ENCODE data around the gene FNDC1.

FNDC1 gene

DNA sequence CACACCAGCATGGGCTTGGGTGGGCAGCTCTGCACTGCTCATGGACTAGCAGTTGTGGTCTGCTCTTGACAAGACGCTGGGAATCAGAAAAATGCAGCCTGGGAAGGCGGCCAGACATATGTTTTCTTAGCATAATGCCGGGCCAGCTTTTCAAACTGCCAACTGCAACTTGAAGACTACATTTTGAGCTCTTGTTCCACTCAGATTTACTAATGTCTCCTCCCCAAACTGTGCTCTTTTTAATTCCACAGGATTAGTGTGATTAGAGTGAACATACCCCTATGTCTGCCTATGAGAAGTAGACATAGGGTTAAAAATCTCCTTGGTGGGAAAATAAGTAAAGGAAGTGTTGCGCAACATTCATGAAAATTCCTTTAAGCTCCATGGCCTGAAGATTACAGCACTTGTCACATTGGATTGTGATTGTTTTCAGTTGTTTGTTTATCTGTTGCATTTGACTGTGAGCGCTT is 5.3 kb upstream of the FNDC1 start:
- no peak for FAIRE-seq

DNA sequence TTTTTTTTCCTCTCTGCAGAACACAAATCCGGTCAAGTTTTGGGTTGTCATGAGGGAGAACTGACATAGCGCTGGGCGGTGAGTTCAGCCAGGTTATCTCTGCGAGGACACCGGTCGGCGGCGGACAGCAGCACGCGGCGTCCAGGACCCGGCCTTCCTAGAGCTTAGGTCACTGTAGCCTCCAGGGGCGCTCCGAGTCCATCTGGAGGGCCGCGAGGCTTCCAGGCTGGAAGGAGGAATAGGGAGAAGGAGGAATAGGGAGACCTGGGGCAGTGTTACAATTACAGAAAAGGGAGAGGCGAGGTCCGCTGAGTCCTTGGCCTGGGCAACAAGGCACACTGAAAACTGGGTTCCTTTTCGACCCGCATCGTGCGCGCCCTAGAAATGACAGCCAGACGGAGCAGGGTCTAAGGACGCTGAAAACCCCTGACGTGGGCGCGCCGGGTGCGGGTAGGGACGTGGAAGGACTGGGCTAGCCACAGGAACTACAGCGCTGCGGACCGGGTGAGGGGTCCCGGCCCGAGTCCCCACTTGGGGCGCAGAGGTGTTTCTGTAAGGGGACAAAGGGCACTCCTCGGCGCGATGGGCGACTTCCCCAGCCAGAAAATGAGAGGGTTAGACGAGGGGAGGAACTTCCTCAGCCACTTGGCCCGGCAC is 536 bp upstream of the FNDC1 start:
- FAIRE-seq: no peak

DNA sequence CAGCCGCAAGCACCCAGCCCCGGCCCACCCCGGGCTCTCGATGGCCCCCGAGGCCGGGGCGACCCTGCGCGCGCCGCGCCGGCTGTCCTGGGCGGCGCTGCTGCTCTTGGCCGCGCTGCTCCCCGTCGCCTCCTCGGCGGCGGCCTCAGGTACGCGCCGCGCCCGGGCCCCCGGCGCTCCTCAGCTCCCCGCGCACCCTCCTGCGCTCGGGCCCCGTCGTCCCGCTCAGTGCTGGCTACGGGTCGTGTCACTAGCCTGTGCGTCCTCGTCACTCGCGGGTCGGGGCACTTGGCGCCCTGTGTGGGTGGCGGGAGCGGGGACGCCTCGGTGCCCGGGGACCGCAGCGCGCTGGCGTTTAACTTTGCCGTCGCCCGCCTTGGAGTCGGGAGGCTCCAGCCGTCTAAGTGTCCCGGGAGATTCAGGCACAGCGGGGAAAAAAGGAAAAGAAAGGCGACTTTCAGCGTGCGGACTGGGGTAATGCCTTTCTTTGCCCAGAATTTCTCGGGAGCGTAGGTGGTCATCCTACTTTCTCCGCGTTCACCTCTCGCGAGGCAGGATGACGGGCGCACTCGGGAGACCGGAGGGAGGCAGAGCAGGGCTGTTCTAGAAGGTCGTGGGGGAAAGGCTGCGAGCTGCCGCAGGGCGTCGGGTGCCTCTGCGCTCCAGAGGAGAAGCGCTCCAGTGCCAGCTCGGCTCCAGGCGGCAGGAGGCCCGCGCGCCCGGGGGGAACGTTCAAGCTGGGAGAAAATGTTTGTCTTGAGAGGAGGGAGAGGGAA is 545 bp downstream of the FNDC1 start:
- no peak for FAIRE-seq

DNA sequence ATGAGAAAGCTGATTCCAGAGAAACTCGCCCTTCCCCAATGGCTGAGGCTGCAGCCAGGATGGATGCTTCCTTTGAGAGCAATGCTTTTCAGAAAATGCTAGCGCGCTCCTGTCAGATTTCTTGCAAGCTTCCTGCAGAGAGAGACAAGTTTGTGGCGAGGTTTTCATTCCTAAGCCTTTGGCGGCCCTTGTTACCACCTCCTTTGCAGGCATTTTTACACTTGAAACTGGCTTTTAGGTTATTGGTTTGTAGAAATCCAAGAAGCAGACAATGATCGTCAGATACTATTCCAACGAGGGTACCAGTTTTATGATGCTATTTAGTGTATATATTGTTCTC is 1.1 kb downstream of the FNDC1 start:
- no peak for FAIRE-seq

DNA sequence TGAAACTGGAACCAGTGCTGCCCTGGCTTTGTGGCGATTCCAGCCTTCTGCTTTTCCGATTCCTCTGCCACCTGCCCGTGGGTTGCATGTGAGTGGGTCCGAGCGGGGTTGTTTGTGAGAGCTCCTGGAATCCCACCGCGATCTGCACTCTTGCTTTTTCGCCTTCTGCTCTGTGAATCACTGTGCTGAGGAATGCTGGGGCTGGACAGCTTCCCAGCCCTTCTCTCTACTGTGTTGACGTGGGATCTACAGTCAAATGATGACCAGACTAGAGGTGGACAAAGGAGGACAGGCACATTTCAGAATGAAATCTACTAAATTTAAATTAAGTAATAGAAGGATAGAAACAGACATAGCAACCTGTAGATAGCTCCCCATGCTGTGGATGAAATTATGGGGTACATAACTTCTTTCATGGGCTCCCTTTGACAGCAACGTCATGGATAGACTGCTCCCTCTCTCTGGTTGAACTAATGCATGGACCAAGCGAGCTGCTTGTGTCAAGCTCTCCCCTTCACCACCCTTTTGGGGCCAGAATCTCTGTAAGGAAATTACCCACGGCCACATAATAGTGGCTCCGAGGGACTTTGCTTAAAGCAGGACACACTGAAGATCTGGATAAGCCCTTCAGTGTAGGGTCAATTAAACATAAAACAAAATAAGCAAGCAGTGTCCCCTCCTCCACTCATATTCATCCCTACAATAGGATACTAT is 2.0 kb downstream of the FNDC1 start:
- no peak for FAIRE-seq

DNA sequence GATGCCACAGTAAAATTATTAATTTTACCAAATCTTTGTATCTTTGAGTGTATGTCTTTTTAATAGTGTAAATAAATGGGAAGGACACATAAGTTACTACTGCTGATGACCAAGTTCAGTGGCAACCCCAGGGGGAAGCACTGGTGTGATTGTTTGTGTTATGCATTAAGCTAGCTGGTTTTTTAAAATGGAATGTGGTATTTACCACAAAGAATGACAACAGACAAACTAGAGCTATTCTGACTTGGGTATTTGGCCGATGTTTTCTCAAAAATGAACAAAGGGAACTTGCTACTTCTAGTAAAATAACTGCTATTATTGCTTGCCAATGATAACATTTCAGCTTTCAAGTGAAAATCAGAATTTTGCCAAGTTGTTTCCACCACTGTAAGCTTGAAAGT is 2.9 kb downstream of the FNDC1 start:
- FAIRE-seq: no peak

DNA sequence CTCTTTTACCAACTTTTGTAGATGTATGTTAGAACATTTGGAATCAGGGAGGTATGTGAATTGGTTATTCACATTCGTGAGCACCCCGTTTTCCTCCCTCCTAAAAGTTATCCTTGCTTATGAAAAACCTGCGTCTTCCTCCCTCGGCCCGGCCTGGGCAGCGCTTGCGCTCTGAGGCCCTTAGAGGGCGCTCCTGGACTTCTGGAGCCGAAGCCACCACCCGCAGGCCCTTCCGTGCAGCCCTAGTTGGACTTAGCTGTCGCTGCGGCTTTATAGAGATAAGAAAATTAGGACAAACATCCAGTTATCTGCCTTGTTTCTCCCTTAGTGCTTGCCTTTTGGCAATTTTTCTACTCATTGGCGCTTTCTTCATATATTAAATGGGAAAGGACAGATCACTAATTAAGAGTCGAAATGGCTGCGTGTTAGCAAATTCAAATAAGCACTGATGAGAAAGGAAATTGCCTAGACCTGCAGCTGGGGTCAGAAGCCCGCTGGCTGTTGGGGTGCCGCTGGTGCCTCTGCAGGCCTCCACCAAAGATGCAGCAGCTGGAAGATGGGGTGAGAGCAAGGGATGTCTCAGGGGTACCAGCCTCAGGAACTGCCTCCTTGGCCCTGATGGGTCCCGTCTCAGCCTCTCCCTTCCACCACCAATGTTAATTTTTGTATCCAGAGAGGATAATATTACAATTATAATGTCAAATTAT is 5.2 kb downstream of the FNDC1 start:
- no peak for FAIRE-seq

DNA sequence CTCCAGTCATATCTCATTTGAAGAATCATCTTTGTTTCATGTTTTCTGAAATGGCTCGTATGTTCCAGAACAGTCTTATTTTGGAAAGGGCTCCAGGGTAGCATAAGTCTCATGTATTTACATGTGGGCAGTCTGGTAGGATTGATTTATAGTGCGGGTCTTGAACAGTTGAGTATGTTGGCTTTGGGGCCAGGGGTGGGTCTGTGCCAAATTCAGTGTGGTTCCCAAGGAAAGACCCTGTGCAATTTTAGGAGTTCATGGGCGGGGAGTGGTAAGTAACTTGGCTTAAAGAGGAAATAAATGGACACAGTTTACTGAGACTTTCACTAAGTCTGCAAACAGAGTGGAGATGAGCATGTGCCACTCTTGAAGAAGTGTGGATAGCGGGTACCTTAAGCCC is 7.7 kb downstream of the FNDC1 start:
- no peak for FAIRE-seq

DNA sequence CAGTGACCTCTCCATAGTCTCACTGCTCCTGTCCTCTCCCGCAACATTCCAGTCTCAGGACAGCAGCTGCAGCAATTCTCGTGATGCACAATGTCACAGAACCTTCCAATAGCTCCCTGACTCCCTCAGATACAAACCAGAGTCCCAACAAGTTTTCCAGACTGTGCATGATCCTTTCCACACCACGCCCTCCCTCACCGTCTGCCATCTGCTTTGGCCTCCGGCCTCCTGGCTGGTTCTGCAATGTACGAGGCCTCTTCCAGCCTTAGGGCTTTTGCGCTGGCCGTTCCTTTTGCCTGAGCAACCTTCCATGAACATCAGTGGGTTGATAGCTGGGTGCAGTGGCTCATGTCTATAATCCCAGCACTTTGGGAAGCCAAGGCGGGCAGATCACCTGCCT is 9.6 kb downstream of the FNDC1 start:
- FAIRE-seq: no peak

DNA sequence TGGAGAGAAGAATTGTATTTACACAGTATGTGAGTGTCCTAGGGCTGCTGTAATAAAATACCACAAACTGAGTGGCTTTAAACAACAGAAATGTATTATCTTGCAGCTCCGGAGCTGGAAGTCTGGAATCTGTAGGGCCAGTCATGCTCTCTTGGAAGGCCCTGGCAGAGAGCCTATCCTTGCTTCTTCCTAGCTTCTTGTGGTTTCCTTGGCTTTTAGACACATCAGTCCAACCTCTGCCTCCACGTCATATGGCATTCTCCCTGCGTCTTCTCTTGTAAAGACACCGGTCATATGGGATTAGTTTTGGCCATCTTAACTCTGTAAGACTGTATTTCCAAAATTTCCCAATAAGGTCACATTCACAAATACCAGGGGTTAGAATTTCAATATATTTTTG is 10.8 kb downstream of the FNDC1 start:
- no peak for FAIRE-seq

DNA sequence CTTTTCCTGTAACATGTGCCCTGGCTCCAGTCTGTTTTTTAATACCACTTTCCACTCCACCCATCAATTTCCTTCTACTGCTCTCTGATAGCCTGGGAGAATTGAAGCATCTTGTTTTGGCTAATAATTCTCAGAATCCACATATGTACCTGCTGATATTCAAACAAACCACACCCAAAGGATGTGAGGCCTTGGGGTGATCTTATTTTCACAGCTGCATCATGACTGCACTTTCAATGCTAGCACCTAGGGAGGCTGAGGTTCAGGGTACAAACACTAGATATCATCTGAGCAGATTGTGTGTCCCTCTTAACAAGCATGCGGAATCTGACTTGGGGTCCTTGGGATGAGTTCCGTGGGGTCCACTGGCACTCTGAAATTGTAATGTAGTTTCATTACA is 12.7 kb downstream of the FNDC1 start:
- no peak for FAIRE-seq

DNA sequence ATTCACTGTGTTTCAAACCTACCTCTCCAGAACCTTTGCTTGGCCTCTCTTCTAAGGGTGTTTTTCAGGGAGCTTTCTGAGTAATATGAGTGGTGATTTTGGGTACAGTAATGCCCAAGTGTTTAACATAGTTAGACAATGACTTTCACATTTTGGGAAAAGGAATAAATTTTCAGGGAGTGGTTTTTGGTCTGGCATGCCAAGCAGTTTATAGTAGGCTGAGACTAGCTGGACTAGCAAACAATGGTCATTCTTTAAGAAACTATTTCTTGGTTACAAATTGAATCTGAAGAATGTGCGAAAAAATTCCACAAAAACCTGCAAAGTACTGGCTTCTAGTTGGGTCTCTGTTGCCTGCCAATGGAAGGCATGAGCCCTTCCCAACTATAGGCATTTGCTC is 15.4 kb downstream of the FNDC1 start:
- FAIRE-seq: no peak

DNA sequence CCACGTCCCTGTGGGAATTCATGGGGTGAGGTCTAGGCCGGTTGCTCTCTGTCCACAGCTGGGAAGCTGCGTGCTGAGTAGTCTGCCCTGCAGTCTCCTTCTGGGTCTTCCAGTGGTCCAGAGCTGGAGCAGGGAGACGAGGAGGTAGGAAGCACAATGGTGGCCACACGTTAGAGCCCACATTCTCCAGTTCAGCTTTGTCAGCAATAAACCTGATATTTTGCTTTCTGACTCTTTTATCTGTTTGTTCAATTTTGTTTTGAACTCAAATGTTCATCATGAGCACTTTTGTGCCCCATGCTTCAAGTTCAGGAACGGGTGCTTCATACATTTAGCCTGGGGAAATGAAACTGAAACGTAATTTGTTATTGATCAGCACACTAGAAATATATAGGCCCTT is 21.3 kb downstream of the FNDC1 start:
- no peak for FAIRE-seq

DNA sequence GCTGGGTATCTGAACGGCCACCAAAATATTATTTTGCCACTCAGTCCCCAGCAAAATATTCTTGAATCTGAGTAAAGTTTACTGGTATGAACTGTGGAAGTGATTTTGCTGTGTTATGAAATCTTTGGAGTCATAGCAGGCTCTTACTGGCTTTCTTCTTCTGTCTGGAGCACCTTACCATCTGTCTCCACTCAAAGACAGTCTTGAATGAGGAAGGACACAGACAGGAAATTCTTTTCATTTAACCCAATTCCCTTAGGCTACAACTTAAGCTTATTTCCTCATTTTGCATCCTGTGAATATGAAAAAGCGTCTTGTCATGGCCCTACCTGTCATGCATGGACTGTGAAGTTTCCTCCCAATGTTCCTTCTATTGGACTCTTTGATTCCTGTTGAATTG is 24.7 kb downstream of the FNDC1 start:
- no peak for FAIRE-seq

DNA sequence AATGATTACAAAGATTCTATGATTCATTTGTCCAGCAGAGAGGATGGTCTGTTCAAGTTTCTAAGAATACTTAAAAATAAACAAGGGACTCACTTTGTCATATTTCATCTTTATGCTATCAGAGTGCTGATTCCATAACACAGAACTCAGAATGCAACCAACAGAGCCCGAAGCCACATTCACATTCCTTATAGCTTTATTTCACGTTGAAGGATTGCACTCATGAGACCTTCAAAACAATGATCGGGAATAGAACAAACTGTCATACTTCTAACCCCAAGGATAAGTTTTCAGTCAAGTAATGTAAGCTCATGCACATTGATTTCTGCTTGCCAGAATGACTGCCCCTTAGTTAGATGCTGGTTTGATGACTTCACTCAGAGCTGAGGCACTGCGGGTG is 25.2 kb downstream of the FNDC1 start:
- FAIRE-seq: no peak

DNA sequence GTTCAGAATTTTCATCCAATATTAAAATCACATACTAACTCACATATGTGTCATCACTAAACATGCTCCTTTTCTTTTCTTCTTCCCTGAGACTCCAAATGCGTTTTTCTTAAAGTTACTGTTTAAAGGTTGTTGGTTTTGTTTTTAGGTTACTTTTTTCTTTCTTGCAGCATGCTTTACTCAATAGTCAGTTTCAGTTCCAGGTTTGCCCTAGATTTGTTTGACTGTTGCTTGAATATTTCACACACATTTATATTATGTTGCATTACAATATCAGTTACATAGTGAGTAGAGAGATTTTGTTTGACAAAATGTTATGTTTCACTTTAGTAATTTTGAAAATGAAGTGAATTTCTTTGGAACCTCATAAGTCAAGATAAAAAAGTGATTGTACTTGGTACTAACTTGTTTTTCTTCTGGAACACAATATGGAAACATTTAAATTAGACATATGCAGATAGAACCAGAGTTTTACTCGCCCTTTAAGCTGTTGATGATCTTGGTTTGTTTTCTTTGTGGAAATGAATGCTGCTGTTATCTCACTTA is 27.3 kb downstream of the FNDC1 start:
- FAIRE-seq: no peak

DNA sequence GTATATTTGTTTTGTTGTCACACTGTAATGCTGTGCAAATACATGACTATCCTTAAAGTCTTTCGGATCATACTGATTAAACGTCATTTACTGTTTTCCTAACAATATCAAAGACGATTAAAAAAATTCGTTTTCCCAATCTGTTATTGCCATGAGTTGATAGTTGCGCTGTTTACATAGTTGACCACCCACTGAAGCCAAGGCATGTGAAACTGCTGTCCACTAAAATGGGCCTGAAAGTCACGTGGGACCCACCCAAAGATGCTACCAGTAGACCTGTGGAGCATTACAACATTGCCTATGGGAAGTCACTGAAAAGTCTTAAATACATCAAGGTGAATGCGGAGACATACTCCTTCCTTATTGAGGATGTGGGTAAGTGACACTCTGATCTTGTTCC is 28.1 kb downstream of the FNDC1 start:
- no peak for FAIRE-seq

DNA sequence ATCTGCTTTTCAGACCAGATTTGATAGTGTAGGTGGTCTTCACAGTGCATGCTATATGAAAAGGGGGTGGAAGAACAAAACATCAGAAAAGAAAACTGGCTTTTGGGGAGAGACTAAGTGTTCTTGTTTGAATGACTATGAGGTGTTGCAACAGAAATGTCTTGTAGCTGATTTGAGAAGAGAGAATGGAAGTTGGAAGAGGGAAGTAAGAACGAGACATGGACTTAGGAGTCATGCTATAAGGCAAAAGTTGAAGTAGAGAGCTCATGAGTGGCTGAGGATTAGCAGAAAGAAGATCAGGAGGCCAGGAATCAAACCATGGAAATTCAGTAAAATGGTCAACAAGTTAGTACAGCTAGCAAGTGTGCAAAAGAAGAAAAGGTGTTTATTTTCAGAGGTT is 32.1 kb downstream of the FNDC1 start:
- no peak for FAIRE-seq

DNA sequence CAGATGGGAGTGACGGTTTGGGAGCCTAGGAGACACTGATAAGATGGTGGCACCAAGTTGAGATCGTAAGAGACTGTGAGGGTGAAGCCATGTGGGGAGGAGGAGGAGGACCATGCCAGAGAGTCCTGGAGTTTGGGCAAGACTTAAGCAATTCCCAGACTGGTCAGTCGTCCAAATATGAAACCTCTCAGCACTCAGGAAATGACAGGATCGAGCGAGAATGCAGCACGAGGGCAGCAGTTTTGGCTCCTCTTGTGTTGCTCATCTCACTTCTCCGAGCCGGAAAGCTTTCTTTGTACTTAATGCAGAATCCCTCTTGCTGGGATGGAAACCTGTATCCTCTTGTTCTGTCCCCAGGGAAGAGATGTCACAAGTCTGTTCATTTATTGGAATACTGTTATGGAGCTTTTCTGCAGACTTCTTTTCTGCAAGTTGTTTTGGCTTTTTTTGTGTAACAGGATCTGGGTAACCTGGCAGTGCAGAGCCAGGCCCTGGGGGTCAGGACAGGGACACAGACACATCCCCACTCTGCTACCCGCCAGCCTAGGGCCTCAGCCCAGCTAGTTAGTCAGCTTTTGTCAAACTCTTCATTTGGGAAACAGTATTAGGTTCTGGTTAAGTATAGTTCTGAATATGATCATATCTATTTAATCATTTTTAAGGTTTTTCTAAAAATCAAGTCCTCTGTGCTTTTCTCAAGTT is 34.3 kb downstream of the FNDC1 start:
- no peak for FAIRE-seq

DNA sequence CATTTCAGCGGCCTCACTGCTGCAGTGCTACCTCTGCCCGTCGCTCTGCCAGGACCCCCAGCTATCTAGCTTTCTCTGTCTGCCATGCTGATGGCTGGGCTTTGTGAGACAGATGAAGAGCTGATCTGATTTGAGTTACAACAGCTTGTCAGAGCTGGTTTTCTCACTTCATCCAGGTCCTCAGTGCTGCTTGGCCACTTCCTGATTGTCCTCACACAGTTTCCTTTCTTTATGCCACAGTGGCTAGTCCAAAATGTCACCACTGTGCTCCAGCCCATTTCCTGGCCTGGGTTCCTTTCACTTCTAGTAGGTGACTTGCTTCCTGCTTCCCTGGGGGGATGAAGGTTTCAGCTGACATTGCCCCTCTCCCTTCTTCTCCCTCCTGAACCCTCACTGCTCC is 35.4 kb downstream of the FNDC1 start:
- FAIRE-seq: no peak

DNA sequence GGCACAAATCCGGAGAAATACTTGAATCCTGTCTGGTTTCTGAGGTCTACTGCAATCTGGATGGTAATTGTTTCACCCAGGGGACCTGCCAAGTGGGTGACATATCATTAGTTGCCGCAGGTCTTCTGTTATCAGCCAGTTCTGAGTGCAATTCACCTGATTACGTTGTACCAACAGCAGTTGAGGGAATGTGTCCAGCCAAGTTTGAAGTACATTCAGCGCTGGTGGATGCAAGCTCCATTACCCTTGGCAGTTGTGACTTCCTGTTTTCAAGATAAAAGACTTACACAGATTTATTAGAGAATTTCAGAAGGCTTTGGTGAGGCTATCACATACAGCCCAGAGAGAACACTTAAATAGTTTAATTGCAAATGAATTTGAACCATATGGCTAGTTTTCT is 42.8 kb downstream of the FNDC1 start:
- no peak for FAIRE-seq

DNA sequence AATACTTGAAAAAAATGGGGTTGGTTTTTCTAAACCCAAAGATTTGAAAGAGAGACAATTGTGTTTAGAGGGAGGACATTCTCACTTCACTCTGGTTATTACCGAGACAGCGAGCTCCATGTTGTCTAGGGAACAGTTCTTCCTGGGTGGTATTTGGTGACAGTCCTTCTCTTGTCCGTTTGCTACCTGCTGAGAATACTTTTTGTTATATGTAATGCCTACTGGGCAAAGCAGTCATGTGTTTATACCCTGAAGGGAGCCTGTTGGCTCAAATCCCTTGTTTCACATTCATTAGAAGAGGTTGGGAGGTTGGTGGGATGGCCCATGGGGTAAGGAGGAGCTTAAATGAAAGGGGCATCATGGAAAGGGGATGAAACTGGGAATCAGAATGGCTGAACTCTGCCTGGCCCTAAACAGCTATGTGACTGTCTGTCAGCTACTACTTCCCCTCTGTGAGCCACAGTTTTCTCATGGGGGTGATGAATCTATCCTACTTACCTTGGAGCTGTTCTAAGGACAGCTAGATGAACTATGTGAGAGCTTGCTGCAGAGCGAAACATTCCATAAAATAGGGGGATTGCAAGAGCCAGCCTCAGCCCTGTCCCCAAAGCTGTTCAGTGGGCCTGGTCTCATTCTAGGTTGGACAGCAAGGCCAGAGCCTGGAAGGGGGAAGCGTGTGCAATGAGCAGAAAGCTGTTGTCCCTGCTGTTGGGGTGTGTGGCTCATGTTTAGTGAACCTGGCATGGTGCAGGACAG is 43.5 kb downstream of the FNDC1 start:
- FAIRE-seq: no peak
